D721Med (cell line): Measurements from ENCODE around the gene ROPN1L.

Experiments used
- DNase-seq: peaks from one replicate; pipeline ENCODE4 v3.0.0; 2011; ENCODE audit warnings: low spot score; ENCODE audit not compliant: insufficient read length
- FAIRE-seq: peaks from 2 replicates; lab custom pipeline; 2011; peaks lifted over from hg19 to GRCh38; lab: Jason Lieb, UNC
- CTCF ChIP-seq: IDR thresholded peaks from 2 replicates; pipeline ENCODE4 v1.5.1; 2012; ENCODE audit warnings: mild to moderate bottlenecking, control low read depth; ENCODE audit not compliant: insufficient read depth; ENCODE audit errors: missing control alignments

Gene ROPN1L

DNA sequence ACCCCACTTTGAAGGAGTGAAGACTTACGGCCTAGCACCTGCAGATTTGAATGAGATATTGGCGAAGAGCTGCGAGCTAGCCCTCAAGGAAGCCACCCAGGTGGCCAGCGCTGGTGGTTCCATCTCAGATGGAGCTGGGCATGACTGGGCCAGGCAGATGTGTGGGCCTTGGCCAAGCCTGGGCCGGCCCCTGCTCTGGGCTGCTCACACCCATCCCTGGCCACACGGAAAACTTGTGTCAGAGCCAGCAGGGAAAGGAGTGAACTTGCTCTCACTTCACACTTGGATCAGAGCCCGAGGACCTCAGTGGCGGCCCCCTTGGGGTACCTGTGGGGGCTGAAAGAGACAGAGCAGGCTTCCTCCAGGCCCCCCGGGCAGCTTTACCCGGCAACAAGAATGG is 44.2 kb downstream of the ROPN1L start:
- no peak for FAIRE-seq
- DNase-seq: no peak
- TF ChIP-seq CTCF: no peak

DNA sequence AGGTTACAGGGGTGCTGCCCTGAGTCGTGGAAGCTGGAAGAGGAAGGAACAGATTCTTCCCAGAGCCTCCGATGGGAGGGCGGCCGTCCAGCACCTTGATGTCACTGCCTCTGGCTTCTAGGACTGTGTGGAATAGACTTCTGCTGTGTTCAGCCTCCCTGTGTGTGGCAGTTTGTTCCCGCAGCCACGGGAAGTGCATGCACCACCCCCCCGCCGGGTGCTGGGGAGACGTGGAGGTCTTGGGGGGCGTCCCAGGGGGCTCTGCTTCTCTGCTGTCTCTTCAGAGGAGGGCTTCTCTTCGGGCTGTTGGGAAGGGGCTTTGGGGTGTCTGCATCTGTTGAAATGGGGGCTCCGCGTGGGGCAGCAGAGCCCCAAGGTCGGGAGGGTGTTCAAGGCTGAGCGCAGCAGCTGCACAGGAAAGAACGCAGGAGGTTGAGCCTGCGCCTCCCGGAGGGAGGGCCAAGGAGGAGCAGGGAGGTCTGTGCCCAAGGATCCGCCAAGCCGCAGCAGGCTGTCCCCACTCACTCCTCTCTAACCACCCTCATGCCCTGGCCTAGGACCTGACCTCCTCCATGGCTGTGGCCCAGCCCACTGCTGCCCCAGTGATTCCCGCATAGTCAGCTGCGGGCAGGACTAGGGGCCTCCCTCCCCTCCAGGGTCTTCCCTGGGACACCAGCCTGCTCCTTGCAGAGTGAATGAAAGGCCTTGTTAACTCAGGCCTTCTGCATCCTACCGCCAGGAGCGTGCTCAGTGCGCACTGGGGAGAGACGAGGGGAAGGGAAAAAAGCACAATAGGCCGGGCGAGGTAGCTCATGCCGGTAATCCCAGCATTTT is 45.0 kb downstream of the ROPN1L start:
- no peak for DNase-seq
- no peak for FAIRE-seq
- no peak for TF ChIP-seq CTCF

GRCh38 chr5:10488144-10488543 is 46.5 kb downstream of the ROPN1L start:
- FAIRE-seq (no peak), DNase-seq (no peak)
- TF ChIP-seq CTCF: no peak

DNA sequence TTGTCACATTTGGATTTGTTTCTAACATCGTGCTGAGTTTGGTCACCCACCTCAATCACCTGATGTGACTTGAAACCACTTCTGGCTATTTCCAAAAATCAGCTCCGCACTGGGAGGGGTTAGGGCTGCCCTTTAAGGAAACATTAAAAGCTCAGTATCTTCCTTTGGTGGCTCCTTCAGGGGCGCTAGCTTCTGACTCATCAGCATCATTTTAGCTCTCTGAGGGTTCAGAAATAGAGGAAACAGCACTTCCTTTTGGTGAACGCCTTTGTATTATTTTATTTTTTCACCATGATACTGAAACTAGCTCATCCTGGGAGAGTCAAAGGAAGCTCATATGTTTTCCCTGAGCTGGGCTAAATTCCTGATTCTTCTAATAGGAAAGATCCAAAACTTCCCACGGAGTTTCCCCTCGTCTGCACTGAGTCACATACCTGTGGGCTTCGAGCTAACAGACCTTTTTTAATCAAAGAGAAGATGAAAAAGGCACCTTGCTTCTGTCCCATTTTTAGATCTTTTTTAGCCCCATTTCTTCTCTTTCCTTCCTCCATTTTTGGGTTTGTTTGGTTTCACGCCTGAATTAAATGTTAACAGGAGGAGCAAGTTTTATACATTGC is 48.2 kb downstream of the ROPN1L start:
- no peak for TF ChIP-seq CTCF
- FAIRE-seq (no peak), DNase-seq (no peak)

- DNase-seq (no peak), FAIRE-seq (no peak)
- TF ChIP-seq CTCF: no peak
These were observed 49.4 kb downstream of the ROPN1L start for GRCh38 chr5:10490927-10491672.

- DNase-seq (no peak), FAIRE-seq (no peak)
- TF ChIP-seq CTCF: no peak
These were observed 50.0 kb downstream of the ROPN1L start for GRCh38 chr5:10491673-10492026.
